ENCODE measurements around the gene BAIAP3.

BAIAP3 gene

DNA sequence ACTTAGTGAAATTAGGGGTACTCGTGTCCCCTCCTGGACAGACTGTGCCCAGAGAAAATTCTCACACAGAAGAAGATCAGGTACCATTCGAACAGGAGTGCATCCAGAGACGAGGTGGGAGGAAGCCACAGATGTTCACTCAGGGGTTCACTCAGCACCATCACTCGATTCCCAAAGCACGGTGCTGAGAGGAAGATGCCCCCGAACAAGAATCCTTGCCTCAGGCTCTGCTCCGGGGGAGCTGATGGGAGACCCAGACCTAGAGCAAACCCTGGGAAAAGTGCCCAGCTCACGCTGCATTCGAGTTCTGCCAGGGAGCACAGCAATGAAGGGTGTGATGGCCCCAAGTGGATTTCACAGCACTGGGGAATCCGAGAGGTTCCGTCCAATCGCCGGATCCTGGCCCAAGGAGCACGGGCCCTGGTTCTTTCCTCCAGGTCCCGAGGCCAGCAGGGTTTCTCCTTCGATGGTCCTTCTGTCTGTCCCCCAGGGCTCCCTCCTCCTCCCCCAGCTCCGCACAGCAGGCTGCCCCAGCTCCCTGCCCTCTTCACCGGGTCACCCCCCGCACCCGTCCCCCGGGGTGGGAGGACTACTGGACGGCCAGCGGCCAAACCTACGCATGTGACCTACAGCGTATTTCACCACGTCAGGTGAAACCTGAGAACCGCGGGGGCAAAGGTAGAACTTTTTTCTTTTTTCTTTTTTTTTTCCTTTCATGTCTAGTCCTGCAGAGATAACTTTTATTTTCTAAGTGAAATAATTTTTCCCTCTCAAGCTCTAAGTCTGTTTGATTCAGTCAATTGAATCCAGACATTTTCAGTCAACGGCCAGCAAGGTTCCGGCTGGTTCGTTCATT, 34.2 kb upstream of the BAIAP3 start:
- DNase-seq (ENCODE audit: low read depth, low spot score): no peak

GRCh38 chr16:1299868-1300203, 33.6 kb upstream of the BAIAP3 start:
- no peak for DNase-seq (ENCODE audit: low read depth, low spot score)

GRCh38 chr16:1300664-1301476, 32.6 kb upstream of the BAIAP3 start:
- peak; percentile 84 for DNase-seq (ENCODE audit: low read depth, low spot score)

GRCh38 chr16:1301562-1301961, 31.9 kb upstream of the BAIAP3 start:
- no peak for DNase-seq (ENCODE audit: low read depth, low spot score)

- DNase-seq (ENCODE audit: low read depth, low spot score): no peak
These were observed 27.6 kb upstream of the BAIAP3 start for GRCh38 chr16:1305823-1306222.

GRCh38 chr16:1306334-1306733, 27.1 kb upstream of the BAIAP3 start:
- DNase-seq (ENCODE audit: low read depth, low spot score): no peak

DNA sequence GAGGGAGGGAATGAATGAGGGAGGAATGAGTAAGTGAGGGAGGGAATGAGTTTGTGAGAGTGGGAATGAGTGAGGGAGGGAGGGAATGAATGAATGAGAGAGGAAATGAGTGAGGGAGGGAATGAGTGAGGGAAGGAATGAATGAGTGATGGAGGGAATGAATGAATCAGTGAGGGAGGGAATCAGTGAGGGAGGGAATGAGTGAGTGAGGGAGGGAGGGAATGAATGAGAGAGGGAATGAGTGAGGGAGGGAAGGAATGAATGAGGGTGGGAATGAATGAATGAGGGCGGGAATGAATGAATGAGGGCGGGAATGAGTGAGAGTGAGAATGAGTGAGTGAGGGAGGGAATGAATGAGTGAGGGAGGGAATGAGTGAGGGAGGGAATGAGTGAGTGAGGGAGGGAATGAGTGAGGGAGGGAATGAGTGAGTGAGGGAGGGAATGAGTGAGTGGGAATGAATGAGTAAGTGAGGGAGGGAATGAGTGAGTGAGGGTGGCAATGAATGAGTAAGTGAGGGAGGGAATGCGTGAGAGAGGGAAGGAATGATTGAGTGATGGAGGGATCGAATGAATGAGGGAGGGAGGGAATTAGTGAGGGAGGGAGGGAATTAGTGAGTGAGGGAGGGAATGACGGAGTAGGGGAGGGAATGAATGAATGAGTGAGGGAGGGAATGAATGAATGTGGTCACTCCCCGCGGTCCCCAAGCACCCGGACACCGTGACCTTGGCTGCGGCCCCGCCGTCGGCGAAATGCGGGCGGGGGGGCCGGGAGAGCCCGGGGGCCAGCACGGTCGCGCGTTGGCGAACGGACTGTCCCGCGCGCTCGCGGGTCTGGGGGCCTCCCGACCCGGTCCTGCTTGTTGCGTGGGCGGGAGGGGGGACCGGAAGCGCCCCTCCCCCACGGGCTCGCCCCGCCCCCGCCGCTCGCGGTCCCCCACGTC, 25.1 kb upstream of the BAIAP3 start:
- DNase-seq (ENCODE audit: low read depth, low spot score): peak; percentile 57

GRCh38 chr16:1308977-1309885, 24.2 kb upstream of the BAIAP3 start, which contains the start of gene UBE2I:
Gene UBE2I, plus strand, starts transcription at chr16:1309636. Its CDS starts 4,395 bp downstream, at chr16:1314031.
- DNase-seq (ENCODE audit: low read depth, low spot score): peak; percentile 99

GRCh38 chr16:1309888-1310831, 23.3 kb upstream of the BAIAP3 start:
- DNase-seq (ENCODE audit: low read depth, low spot score): no peak

DNA sequence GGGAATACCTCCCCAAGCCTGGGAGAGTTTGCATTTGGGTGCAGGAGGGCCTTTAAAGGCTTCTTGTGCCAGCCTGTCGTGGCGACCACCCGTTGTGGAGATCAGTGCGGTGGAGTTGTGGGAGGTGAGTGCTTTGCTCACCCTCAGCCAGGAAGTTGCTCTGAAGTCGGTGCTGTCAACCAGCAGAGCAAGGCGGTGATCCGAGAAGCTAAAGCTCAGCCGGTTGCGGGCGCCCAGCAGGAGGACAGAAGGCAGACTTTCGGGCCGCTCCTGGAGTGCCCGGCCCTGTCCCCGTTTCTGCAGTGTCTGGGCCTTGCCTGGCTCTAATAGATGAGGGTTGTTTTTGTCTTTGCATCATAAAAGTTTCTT, 22.6 kb upstream of the BAIAP3 start:
- no peak for DNase-seq (ENCODE audit: low read depth, low spot score)

GRCh38 chr16:1311212-1311737, 22.2 kb upstream of the BAIAP3 start:
- DNase-seq (ENCODE audit: low read depth, low spot score): no peak

DNA sequence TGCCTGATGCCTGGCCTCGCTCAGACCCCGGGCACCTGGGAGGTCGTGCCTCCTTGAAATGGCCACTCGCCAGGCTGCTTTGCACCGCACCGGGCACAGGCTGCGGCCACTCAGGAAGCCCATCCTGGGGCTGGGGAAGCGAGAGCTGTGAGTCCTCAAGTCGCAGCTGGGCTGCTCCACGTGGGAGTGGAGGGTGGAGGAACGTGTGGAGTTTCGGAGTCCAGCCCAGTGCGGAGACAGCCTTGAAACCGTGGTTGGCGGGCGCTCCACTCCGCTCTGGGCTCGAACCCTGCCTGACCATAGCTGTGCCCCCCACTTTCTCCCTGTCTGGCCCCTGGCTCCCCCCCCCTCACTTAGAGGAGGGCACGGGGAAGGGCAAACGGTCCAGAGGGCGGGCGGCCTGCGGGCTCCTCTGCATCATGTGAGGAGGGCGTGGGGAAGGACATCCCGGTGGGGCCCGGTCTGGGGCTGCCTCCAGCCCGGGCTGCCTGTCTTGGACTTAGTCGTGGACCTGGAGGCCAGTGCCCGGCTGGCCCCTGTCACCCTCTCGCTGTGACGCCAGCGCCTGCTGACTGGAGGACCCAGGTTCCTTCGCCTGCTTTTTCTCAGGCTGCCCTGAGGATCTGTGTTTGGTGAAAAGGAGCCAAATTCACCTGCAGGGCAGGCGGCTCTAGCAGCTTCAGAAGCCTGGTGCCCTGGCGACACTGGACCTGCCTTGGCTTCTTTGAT, 21.5 kb upstream of the BAIAP3 start:
- no peak for DNase-seq (ENCODE audit: low read depth, low spot score)

GRCh38 chr16:1312467-1312816, 21.0 kb upstream of the BAIAP3 start:
- no peak for DNase-seq (ENCODE audit: low read depth, low spot score)

DNA sequence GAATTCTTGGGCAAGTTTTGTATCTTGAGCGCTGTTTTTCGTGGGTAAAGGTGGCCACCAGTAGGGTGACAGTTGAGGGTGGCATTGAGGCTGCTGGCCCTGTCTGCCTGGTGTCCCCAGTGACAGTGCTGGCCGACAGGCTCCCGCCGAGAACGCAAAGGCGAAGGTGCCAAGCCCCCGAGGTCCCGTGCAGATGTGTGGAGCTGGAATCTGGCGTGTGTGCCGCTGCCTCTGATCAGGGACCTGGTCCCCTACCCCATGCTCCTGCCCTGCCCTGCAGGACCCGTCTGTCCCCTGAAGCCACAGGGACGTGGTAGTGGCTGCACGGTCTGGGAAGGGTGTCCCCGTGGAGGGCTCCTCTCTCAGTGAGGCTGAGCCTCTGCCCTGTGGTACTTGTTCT, 20.5 kb upstream of the BAIAP3 start:
- DNase-seq (ENCODE audit: low read depth, low spot score): no peak

DNA sequence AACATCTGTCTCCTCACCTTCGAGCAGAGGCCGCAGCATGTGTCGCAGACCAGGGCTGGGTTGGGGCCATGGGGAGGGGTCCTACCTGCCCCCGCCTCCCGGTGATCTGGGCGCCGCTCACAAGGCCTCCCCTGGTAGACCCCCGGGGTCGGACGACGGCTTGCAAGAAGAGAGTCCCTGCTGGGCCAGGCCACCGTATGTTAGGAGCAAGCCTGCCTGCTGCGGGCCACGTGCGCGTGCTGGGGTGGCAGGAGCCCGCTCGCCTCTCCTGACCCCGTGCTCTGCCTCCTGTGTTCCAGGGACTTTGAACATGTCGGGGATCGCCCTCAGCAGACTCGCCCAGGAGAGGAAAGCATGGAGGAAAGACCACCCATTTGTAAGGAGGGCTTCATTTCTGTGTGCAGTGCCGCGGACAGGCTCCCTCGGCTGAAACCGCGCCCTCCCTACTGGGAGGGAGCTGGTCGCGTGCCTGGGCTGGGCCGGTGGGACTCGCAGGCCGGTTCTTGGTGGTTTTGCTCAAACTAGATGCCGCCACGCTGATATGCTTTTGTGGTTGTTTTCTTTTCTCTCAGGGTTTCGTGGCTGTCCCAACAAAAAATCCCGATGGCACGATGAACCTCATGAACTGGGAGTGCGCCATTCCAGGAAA, 19.6 kb upstream of the BAIAP3 start:
- DNase-seq (ENCODE audit: low read depth, low spot score): no peak

- DNase-seq (ENCODE audit: low read depth, low spot score): no peak
These were observed 18.9 kb upstream of the BAIAP3 start for GRCh38 chr16:1314399-1315068.
